GM19455 (cell line): ENCODE measurements around the gene JAG2.
"Not testable (repeated sequence)": the region's sequence is repeated elsewhere in the genome, so short reads cannot be mapped to it uniquely, and the experiment has no call there.

ENCODE experiments used
- ATAC-seq: cut with Tn5 transposase; IDR thresholded peaks from one replicate; pipeline ENCODE4 v1.9.1; 2021; ENCODE audit not compliant: unreplicated experiment

The JAG2 gene

GRCh38 chr14:105123064-105123665 lies 45.4 kb downstream of the JAG2 start:
- ATAC-seq = no peak

GRCh38 chr14:105120056-105120455 lies 48.5 kb downstream of the JAG2 start:
- ATAC-seq = no peak

- no peak for ATAC-seq
Measured at GRCh38 chr14:105119408-105120025, 49.1 kb downstream of the JAG2 start.

GRCh38 chr14:105118646-105119407 lies 49.7 kb downstream of the JAG2 start:
- no peak for ATAC-seq

GRCh38 chr14:105117710-105118385 lies 50.7 kb downstream of the JAG2 start:
- no peak for ATAC-seq

GRCh38 chr14:105117257-105117646 lies 51.3 kb downstream of the JAG2 start:
- no peak for ATAC-seq

GRCh38 chr14:105116451-105117256 lies 51.9 kb downstream of the JAG2 start:
- no peak for ATAC-seq

GRCh38 chr14:105109243-105109642 lies 59.3 kb downstream of the JAG2 start:
- ATAC-seq = not testable (repeated sequence)

- no peak for ATAC-seq
Measured at GRCh38 chr14:105108516-105108864, 60.1 kb downstream of the JAG2 start.

GRCh38 chr14:105107781-105108515 lies 60.6 kb downstream of the JAG2 start:
- no peak for ATAC-seq

- no peak for ATAC-seq
Measured at GRCh38 chr14:105107351-105107750, 61.2 kb downstream of the JAG2 start.

- no peak for ATAC-seq
Measured at GRCh38 chr14:105105158-105105557, 63.4 kb downstream of the JAG2 start.

- ATAC-seq = no peak
Measured at GRCh38 chr14:105102893-105103292, 65.7 kb downstream of the JAG2 start.

GRCh38 chr14:105102361-105102870 lies 66.2 kb downstream of the JAG2 start:
- ATAC-seq = no peak

GRCh38 chr14:105100910-105101309 lies 67.7 kb downstream of the JAG2 start:
- ATAC-seq = no peak

GRCh38 chr14:105099778-105100177 lies 68.8 kb downstream of the JAG2 start:
- ATAC-seq = no peak

- no peak for ATAC-seq
Measured at GRCh38 chr14:105098316-105098715, 70.3 kb downstream of the JAG2 start.

- no peak for ATAC-seq
Measured at GRCh38 chr14:105097794-105098127, 70.8 kb downstream of the JAG2 start.

GRCh38 chr14:105096206-105096875 lies 72.2 kb downstream of the JAG2 start:
- ATAC-seq = no peak
